Stimulated activated CD4-positive, alpha-beta T cell treated with anti-CD3 and anti-CD28 coated beads, Interleukin-4, amount 100 ng/mL, for 48 hours (primary cell): ENCODE results near the gene PCNT.
A peak's percentile ranks its signal among the peaks of the same experiment; 100 is the strongest.

Source experiments
- DNase-seq, 2 donors: peaks; one replicate each; pipeline ENCODE4 v3.0.0-alpha.2; 2020; ENCODE audit warnings: low read depth in 2 of 2

PCNT gene

GRCh38 chr21:46323710-46324389 is at the start of gene PCNT, which contains the start of gene C21orf58:
PCNT (plus strand) TSS chr21:46324156; CDS start chr21:46324229, 73 bp downstream.
C21orf58 (minus strand) TSS chr21:46323870; CDS start chr21:46322738, 1,132 bp downstream.
- DNase-seq, result peak; percentile 96

GRCh38 chr21:46274797-46275390 is 49.1 kb upstream of the PCNT start:
- no peak for DNase-seq

GRCh38 chr21:46284077-46284644 is 39.8 kb upstream of the PCNT start:
- no peak for DNase-seq

- DNase-seq, result no peak
Observed at GRCh38 chr21:46284733-46285132, 39.2 kb upstream of the PCNT start.

GRCh38 chr21:46285206-46285661 is 38.7 kb upstream of the PCNT start, which contains the start of gene MCM3AP:
MCM3AP (minus strand) TSS chr21:46285611; CDS start chr21:46285286, 325 bp downstream.
- DNase-seq, result no peak

- DNase-seq, result peak; percentile 84 to 85
Observed at GRCh38 chr21:46285761-46286647, 38.0 kb upstream of the PCNT start, which contains the start of gene YBEY. YBEY (plus strand) TSS chr21:46286342; CDS start chr21:46286914, 572 bp downstream.

- no peak for DNase-seq
Observed at GRCh38 chr21:46286648-46287002, 37.3 kb upstream of the PCNT start.

- DNase-seq, result no peak
Observed at GRCh38 chr21:46287541-46287940, 36.4 kb upstream of the PCNT start.

- no peak for DNase-seq
Observed at GRCh38 chr21:46289655-46290179, 34.2 kb upstream of the PCNT start.

- DNase-seq, result no peak
Observed at GRCh38 chr21:46291561-46291960, 32.4 kb upstream of the PCNT start.

- DNase-seq, result no peak
Observed at GRCh38 chr21:46294647-46295176, 29.2 kb upstream of the PCNT start.

GRCh38 chr21:46295177-46295770 is 28.7 kb upstream of the PCNT start:
- DNase-seq, result no peak

GRCh38 chr21:46295996-46296752 is 27.8 kb upstream of the PCNT start:
- DNase-seq, result peak; percentile 40 to 55

GRCh38 chr21:46297338-46298271 is 26.4 kb upstream of the PCNT start:
- no peak for DNase-seq

GRCh38 chr21:46299167-46299566 is 24.8 kb upstream of the PCNT start:
- no peak for DNase-seq

GRCh38 chr21:46301759-46302158 is 22.2 kb upstream of the PCNT start:
- DNase-seq, result no peak

- no peak for DNase-seq
Observed at GRCh38 chr21:46304437-46304836, 19.5 kb upstream of the PCNT start.

- DNase-seq, result no peak
Observed at GRCh38 chr21:46304955-46305354, 19.0 kb upstream of the PCNT start.

- no peak for DNase-seq
Observed at GRCh38 chr21:46307625-46308024, 16.3 kb upstream of the PCNT start.
